ENCODE measurements around the gene BCL2L2. TPM values are rescaled to one million over a fixed set of nuclear protein-coding genes. Genes with fewer than 3 reads are reported as not detected.

BCL2L2 gene
- total and polyA plus RNA-seq, 2 donors (not counting 1 experiment from before 2014, with no cell fraction given) = 5.4 to 17.8 TPM

- Histone ChIP-seq H3K4me2 (replicated peaks; ENCODE audit: low read depth, low read length, poor library complexity, severe bottlenecking) (peak within 1 kb of the TSS; percentile 92), H3K4me1 (ENCODE audit: control insufficient read depth in 2 of 2, insufficient read depth in 2 of 2, low read length in 2 of 2) (peaks cover 21 to 24% of the 10 kb centered on the region in 2 donors), H3K27ac (ENCODE audit: low read length in 2 of 2) (peak within 1 kb of the TSS; percentile 91 to 99), H3K9me3 (ENCODE audit: control extremely low read depth in 1 of 3, control insufficient read depth in 2 of 3, insufficient read depth in 1 of 3, low read length in 2 of 3) (no peaks in the 10 kb centered on the region), H4K20me1 (ENCODE audit: control insufficient read depth, insufficient read depth, low read length, poor library complexity, severe bottlenecking) (peaks cover 13% of the 10 kb centered on the region), H3K9ac (ENCODE audit: low read length) (peak within 1 kb of the TSS; percentile 81), H3K4me3 (ENCODE audit: control extremely low read depth in 1 of 5, extremely low read depth in 1 of 5, insufficient read depth in 1 of 5, low read depth in 2 of 5, low read length in 4 of 5) (peak within 1 kb of the TSS; percentile 61 to 89 (median 79)), H2AFZ (ENCODE audit: insufficient read depth, low read depth, low read length, poor library complexity, severe bottlenecking) (peak within 1 kb of the TSS; percentile 87), H3K27me3 (replicated peaks in 1 of 4; ENCODE audit: control extremely low read depth in 1 of 4, control insufficient read depth in 3 of 4, insufficient read depth in 4 of 4, low read length in 3 of 4) (no peaks in the 10 kb centered on the region), H3K36me3 (replicated peaks in 1 of 2; ENCODE audit: control extremely low read depth in 1 of 2, control insufficient read depth in 1 of 2, extremely low read depth in 1 of 2, insufficient read depth in 2 of 2, low read length in 1 of 2) (peaks cover 7 to 31% of the 10 kb centered on the region in 2 experiments), H3K79me2 (ENCODE audit: control insufficient read depth, insufficient read depth, low read length) (peaks cover 15% of the 10 kb centered on the region)
- ChIA-PET POLR2A (interaction anchor here (0.5 to 4.4 kb wide), 17 partner anchors 9 to 437 kb away, joined by 3 to 84 read pairs (median 4); partner anchors contain the start of genes ACIN1, AP1G2, BCL2L2 and C14orf119), CTCF (interaction anchor here (0.5 to 6.7 kb wide), 18 partner anchors 10 to 1833 kb away, joined by 3 to 56 read pairs (median 6); partner anchors contain the start of genes ACIN1, BCL2L2, C14orf119 and CDH24)
- 3% methylated on average over 62 of the region's 63 CpGs for WGBS (ENCODE audit: insufficient coverage)
- DNase-seq = peak; percentile 100
- intact Hi-C loops (cut with micrococcal nuclease) = loop anchor here (1.0 to 2.0 kb wide), 9 partner anchors 15 to 1122 kb away; partner anchors contain the start of genes ACIN1, BCL2L2, C14orf119 and HOMEZ
- H3K4me3 Mint-ChIP-seq = peak within 1 kb of the TSS; percentile 93
- ATAC-seq (ENCODE audit: low read depth) = peak; percentile 84
- no peaks in the 10 kb centered on the region for H3K9me3 Mint-ChIP-seq (ENCODE audit: insufficient read depth)
- H3K27me3 Mint-ChIP-seq = no peaks in the 10 kb centered on the region
- no peak for TF ChIP-seq CTCF (IDR thresholded peaks at IDR 0.05)
- no peak for TF ChIP-seq EZH2 (IDR thresholded peaks at IDR 0.05; ENCODE audit: borderline replicate concordance, insufficient read depth, low read depth, low read length, poor library complexity, severe bottlenecking)
- peaks cover 33% of the 10 kb centered on the region for H3K4me1 Mint-ChIP-seq
- peak within 1 kb of the TSS; percentile 99 for H3K27ac Mint-ChIP-seq
Observed at GRCh38 chr14:23320584-23321571, 14.2 kb downstream of the BCL2L2 start, which contains the start of gene PABPN1. Gene PABPN1, plus strand, starts transcription at chr14:23321457. Its CDS starts 13 bp downstream, at chr14:23321470.

Measured in B cell (primary cell).